Ascending aorta (tissue), 2 donors: ENCODE measurements around the gene AATK. TPM values are rescaled to one million over a fixed set of nuclear protein-coding genes. Genes with fewer than 3 reads are reported as not detected.

Experiments
- DNase-seq, 2 donors: peaks; one replicate each; pipeline ENCODE4 v3.0.0-alpha.2; 2019; ENCODE audit warnings: low spot score in 2 of 2
- H3K27ac ChIP-seq, 2 donors: fragments of 200-600 bp; sonication (generic); one replicate each; pipeline ENCODE4 v1.5.1; 2016 to 2017; ENCODE audit warnings: mild to moderate bottlenecking in 1 of 2
- H3K27me3 ChIP-seq: fragments of 200-600 bp; sonication (generic); one replicate; pipeline ENCODE4 v1.5.1; 2017
- H3K36me3 ChIP-seq, 2 donors: fragments of 200-600 bp; sonication (generic); one replicate each; pipeline ENCODE4 v1.5.1; 2016
- H3K4me1 ChIP-seq, 2 donors: fragments of 200-600 bp; sonication (generic); one replicate each; pipeline ENCODE4 v1.5.1; 2016 to 2017; ENCODE audit warnings: mild to moderate bottlenecking in 1 of 2
- H3K4me3 ChIP-seq, 2 donors: fragments of 200-600 bp; sonication (generic); one replicate each; pipeline ENCODE4 v1.5.1; 2016 to 2017; ENCODE audit warnings: mild to moderate bottlenecking in 1 of 2
- H3K9me3 ChIP-seq, 2 donors: fragments of 200-600 bp; sonication (generic); one replicate each; pipeline ENCODE4 v1.5.1; 2016
- intact Hi-C: fragments of 100-400 bp; cut with DNase I; formaldehyde crosslinking; loops from one replicate; pipeline ENCODE4 v1.15.1; 2023
- total RNA-seq: library from RNA; depleted of rRNA; stranded (reverse); fragments of >200 nt; gene quantifications from one replicate; pipeline ENCODE4 v1.1.0, GENCODE V29; 2016
- TF ChIP-seq, protein P1 (sequence below), 3 experiments: fragments of 200-600 bp in 2 of 3; fragments of 450-650 bp in 1 of 3; sonication (generic) in 2 of 3; IDR thresholded peaks; one replicate each; pipeline ENCODE4 v1.5.1; 2016 to 2019; ENCODE audit warnings: antibody characterized with exemption in 3 of 3, mild to moderate bottlenecking in 1 of 3, moderate library complexity in 1 of 3

Gene AATK
- total RNA-seq, 1 donor from 2014 or later: 20.6 TPM

DNA sequence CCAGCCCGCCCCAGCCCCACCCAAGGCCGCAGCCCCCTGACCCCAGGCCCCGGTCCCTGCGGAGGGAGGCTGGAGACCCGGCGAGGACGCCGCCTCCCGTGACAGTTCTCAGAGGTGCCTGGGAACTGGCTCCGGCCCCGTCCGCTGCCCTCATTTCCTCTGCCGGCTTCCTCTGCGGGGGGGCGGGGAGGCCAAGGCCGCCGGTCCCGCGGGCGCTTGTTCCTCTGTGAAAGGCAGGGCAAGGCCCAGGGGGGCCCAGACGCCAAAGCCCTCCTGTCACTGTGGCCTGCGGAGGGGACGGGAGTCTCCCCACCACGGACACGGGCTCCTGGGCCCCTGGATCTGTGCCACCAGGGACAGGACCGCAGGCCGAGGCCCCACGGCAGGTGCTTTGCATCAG is 5.7 kb downstream of the AATK start:
- no peaks in the 10 kb centered on the region for H3K4me1 ChIP-seq
- intact Hi-C loops: no loop called here
- TF ChIP-seq, protein P1, sequence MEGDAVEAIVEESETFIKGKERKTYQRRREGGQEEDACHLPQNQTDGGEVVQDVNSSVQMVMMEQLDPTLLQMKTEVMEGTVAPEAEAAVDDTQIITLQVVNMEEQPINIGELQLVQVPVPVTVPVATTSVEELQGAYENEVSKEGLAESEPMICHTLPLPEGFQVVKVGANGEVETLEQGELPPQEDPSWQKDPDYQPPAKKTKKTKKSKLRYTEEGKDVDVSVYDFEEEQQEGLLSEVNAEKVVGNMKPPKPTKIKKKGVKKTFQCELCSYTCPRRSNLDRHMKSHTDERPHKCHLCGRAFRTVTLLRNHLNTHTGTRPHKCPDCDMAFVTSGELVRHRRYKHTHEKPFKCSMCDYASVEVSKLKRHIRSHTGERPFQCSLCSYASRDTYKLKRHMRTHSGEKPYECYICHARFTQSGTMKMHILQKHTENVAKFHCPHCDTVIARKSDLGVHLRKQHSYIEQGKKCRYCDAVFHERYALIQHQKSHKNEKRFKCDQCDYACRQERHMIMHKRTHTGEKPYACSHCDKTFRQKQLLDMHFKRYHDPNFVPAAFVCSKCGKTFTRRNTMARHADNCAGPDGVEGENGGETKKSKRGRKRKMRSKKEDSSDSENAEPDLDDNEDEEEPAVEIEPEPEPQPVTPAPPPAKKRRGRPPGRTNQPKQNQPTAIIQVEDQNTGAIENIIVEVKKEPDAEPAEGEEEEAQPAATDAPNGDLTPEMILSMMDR (IDR thresholded peaks at IDR 0.05): no peak
- H3K27me3 ChIP-seq: no peaks in the 10 kb centered on the region
- H3K9me3 ChIP-seq: no peaks in the 10 kb centered on the region
- H3K36me3 ChIP-seq: no peaks in the 10 kb centered on the region
- DNase-seq: no peak
- H3K4me3 ChIP-seq: peak overlapping the region; percentile 39 to 52
- no peak overlapping the region for H3K27ac ChIP-seq

GRCh38 chr17:81159611-81160265 is 6.3 kb downstream of the AATK start:
- Histone ChIP-seq H3K27ac (no peak overlapping the region), H3K36me3 (no peaks in the 10 kb centered on the region), H3K27me3 (no peaks in the 10 kb centered on the region), H3K9me3 (no peaks in the 10 kb centered on the region), H3K4me3 (peak overlapping the region; percentile 39 to 52), H3K4me1 (no peaks in the 10 kb centered on the region)
- no peak for DNase-seq
- TF ChIP-seq, protein P1 (IDR thresholded peaks at IDR 0.05): no peak
- intact Hi-C loops: no loop called here

- TF ChIP-seq, protein P1 (IDR thresholded peaks at IDR 0.05): no peak
- Histone ChIP-seq H3K36me3 (no peaks in the 10 kb centered on the region), H3K4me3 (no peak overlapping the region), H3K27me3 (no peaks in the 10 kb centered on the region), H3K4me1 (no peaks in the 10 kb centered on the region), H3K9me3 (no peaks in the 10 kb centered on the region), H3K27ac (no peak overlapping the region)
- DNase-seq: no peak
- intact Hi-C loops: no loop called here
Observed at GRCh38 chr17:81158688-81159590, 7.1 kb downstream of the AATK start.

DNA sequence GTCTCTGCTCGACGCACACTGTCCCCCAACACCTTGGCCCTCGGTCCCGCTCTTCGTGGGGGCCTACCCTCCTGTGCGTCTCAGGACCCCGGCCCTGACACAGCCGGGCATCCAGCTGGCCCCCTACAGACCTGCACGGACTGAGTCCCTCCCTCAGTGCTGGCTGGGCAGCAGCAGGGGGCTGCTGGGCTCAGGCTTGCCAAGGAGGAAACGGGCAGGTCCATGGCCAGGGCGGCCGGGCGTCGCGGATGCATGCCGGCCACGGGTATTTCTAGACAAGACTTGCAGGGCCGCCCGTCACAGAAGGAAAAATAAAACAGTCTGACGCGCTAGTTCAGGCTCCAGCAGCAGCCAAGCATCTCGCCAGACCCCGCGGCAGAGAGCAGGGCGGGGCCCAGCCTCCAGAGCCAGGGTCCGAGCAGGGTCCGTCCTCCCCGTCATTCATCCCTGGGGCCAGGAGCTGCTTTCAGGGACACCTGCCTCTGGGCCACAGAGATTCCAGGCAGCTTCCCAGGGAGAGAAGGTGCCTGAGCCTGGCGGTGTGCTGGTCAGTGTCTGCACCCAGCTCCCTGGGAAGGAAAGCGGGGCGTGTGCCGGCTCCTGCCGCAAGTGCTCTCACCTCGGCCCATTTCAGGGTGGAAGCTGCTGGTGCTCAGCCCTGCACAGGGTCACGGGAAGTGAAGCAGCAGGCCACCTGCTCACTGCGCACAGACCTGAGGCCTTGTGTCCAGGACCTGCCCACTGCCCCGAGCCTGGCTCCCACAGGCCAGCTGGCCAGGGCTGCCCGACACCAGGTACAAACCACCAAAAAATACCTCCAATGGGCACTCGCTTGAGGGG is 8.0 kb downstream of the AATK start:
- Histone ChIP-seq H3K9me3 (no peaks in the 10 kb centered on the region), H3K36me3 (no peaks in the 10 kb centered on the region), H3K27me3 (no peaks in the 10 kb centered on the region), H3K4me1 (no peaks in the 10 kb centered on the region), H3K4me3 (no peak overlapping the region), H3K27ac (no peak overlapping the region)
- intact Hi-C loops: no loop called here
- TF ChIP-seq, protein P1 (IDR thresholded peaks at IDR 0.05): no peak
- DNase-seq: no peak

DNA sequence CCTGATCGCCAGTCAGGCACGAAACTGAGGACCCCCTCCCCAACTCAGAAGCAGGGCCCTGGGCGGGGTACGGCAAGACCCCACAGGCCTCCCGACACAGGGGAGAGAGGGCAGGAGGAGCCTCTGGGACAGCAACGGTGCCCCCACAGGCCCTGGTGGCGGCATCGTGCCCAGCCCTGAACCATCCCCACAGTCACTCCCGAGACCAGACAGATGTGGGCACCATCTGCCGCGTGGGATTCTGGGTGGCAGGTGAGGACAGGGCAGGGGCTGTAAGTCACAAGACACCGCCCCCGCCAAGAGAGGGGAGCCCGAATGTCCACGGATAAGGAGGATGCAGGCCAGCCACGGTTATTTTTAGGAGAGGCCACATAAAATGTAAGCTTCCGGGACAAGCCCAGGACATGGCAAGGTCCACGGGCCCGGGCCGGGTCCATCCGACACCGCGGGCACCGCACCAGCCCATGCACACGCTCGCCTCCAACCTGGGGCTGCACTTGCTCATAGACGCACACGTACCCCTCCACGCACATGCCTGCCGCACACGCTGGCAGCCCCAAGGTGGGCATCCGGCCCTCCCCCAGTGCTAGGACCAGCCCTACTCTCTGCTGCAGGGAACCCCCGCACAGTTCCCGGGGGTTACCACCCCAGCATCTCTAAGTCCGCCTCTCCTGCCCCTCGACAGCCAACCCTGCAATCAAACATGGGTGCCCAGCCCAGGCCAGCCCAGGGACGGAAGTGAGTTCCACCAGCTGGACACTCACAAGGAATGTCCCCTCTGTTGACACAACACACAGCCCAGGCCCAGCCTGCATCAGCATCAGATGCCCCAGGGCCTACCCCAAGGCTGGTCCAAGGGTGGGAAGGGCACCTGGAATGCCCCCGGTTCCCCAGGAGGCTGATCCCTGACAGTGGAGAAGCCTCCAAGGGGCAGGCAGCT is 8.9 kb downstream of the AATK start:
- intact Hi-C loops: no loop called here
- Histone ChIP-seq H3K36me3 (no peaks in the 10 kb centered on the region), H3K27me3 (no peaks in the 10 kb centered on the region), H3K27ac (no peak overlapping the region), H3K4me1 (no peaks in the 10 kb centered on the region), H3K9me3 (no peaks in the 10 kb centered on the region), H3K4me3 (no peak overlapping the region)
- no peak for DNase-seq
- TF ChIP-seq, protein P1 (IDR thresholded peaks at IDR 0.05): no peak
